Astrocyte (in vitro differentiated cells and primary cell): Measurements from ENCODE around the gene NTSR1.
A peak's percentile ranks its signal among the peaks of the same experiment; 100 is the strongest.

ENCODE experiments used
- CTCF ChIP-seq: IDR thresholded peaks from 2 replicates; pipeline ENCODE4 v1.5.1; 2011; ENCODE audit warnings: low read depth, mild to moderate bottlenecking, inconsistent platforms, low read length, moderate library complexity; ENCODE audit not compliant: insufficient read depth
- EZH2 ChIP-seq: IDR thresholded peaks from 2 replicates; pipeline ENCODE4 v1.6.1; 2012; ENCODE audit warnings: mild to moderate bottlenecking, low read length, inconsistent platforms; ENCODE audit not compliant: insufficient read depth

GRCh38 chr20:62697468-62697912, 11.1 kb upstream of the NTSR1 start:
- TF ChIP-seq EZH2: peak; percentile 9
- TF ChIP-seq CTCF: no peak
